Testis (tissue), 3 donors: ENCODE results near the gene ZSCAN5B. TPM values are rescaled to one million over a fixed set of nuclear protein-coding genes. Genes with fewer than 3 reads are reported as not detected.
"Not testable (repeated sequence)": the region's sequence is repeated elsewhere in the genome, so short reads cannot be mapped to it uniquely, and the experiment has no call there.

Experiments
- DNase-seq: peaks from one replicate; pipeline ENCODE4 v3.0.0-alpha.2; 2019
- H3K27ac ChIP-seq, 2 donors: fragments of 200-600 bp; sonication (generic); one replicate each; pipeline ENCODE4 v1.5.1; 2019
- H3K27me3 ChIP-seq: fragments of 200-600 bp; sonication (generic); one replicate; pipeline ENCODE4 v1.5.1; 2019
- H3K36me3 ChIP-seq: fragments of 200-600 bp; sonication (generic); one replicate; pipeline ENCODE4 v1.5.1; 2017; ENCODE audit warnings: low read depth; ENCODE audit errors: missing control alignments
- H3K4me1 ChIP-seq: fragments of 200-600 bp; sonication (generic); one replicate; pipeline ENCODE4 v1.5.1; 2019
- H3K4me3 ChIP-seq, 2 donors: fragments of 200-600 bp; sonication (generic); one replicate each; pipeline ENCODE4 v1.5.1; 2017 to 2019
- H3K9me3 ChIP-seq: fragments of 200-600 bp; sonication (generic); one replicate; pipeline ENCODE4 v1.5.1; 2017
- CTCF ChIP-seq, 3 experiments: fragments of 450-650 bp in 2 of 3; fragments of 200-600 bp in 1 of 3; sonication (generic) in 1 of 3; IDR thresholded peaks; one replicate each; pipeline ENCODE4 v1.5.1; 2016 to 2019; ENCODE audit warnings: antibody characterized with exemption in 3 of 3, mild to moderate bottlenecking in 2 of 3, moderate library complexity in 1 of 3
- POLR2A ChIP-seq: fragments of 450-650 bp; IDR thresholded peaks from one replicate; pipeline ENCODE4 v1.6.1; 2017; ENCODE audit warnings: antibody characterized with exemption, mild to moderate bottlenecking, moderate library complexity
- WGBS, 2 donors: methylation state at CpG; one replicate each; pipeline ENCODE4 v1.1.5; 2018; 5-methylcytosine and 5-hydroxymethylcytosine counted together
- intact Hi-C: fragments of 100-400 bp; cut with DNase I; formaldehyde crosslinking; loops from one replicate; pipeline ENCODE4 v1.15.1; 2023; ENCODE audit warnings: low total_unique reads
- polyA plus RNA-seq: library from polyadenylated mRNA; stranded (reverse); fragments of 350-450 nt; fragmentation: Illumina TruSeq; extraction: RNeasy Lipid Tissue Mini Kit (QIAGEN cat#74804); gene quantifications from one replicate; pipeline ENCODE4 v1.2.3, GENCODE V29; 2014; ENCODE audit warnings: low read depth, low replicate concordance; ENCODE audit not compliant: insufficient read depth
- total RNA-seq, 2 donors: library from RNA; depleted of rRNA; stranded (reverse); fragments of >200 nt; gene quantifications; one replicate each; pipeline ENCODE4 v1.2.3, GENCODE V29; 2016

ZSCAN5B gene
- total and polyA plus RNA-seq, 3 donors from 2014 or later, result 3.0 to 5.8 (median 4.0) TPM

GRCh38 chr19:56152644-56153043 is 44.9 kb downstream of the ZSCAN5B start:
- intact Hi-C loops, result no loop called here

GRCh38 chr19:56150358-56150757 is 47.2 kb downstream of the ZSCAN5B start:
- DNase-seq, result no peak
- Histone ChIP-seq H3K4me3 (no peak overlapping the region), H3K27ac (no peak overlapping the region), H3K27me3 (no peaks in the 10 kb centered on the region), H3K9me3 (no peaks in the 10 kb centered on the region), H3K36me3 (no peaks in the 10 kb centered on the region), H3K4me1 (peaks cover 27% of the 10 kb centered on the region)
- intact Hi-C loops, result no loop called here
- TF ChIP-seq POLR2A (no peak), CTCF (IDR thresholded peaks at IDR 0.05) (no peak)
- 82 to 84% methylated on average over 11 of the region's 11 CpGs for WGBS, 2 donors

More at GRCh38 chr19:56152644-56153043, 44.9 kb downstream of the ZSCAN5B start:
- TF ChIP-seq CTCF (IDR thresholded peaks at IDR 0.05), result no peak
- no peak for TF ChIP-seq POLR2A
- no peak for DNase-seq
- H3K4me3 ChIP-seq, result no peak overlapping the region
- H3K27ac ChIP-seq, result no peak overlapping the region
- H3K27me3 ChIP-seq, result no peaks in the 10 kb centered on the region
- H3K9me3 ChIP-seq, result no peaks in the 10 kb centered on the region
- H3K36me3 ChIP-seq, result no peaks in the 10 kb centered on the region
- peaks cover 12% of the 10 kb centered on the region for H3K4me1 ChIP-seq
- WGBS, 2 donors, result 78 to 91% methylated on average over 2 of the region's 2 CpGs

- no peaks in the 10 kb centered on the region for H3K9me3 ChIP-seq
- intact Hi-C loops, result no loop called here
- peaks cover 24% of the 10 kb centered on the region for H3K4me1 ChIP-seq
- H3K27ac ChIP-seq, result no peak overlapping the region
- H3K36me3 ChIP-seq, result no peaks in the 10 kb centered on the region
- TF ChIP-seq CTCF (IDR thresholded peaks at IDR 0.05) (no peak), POLR2A (no peak)
- H3K27me3 ChIP-seq, result no peaks in the 10 kb centered on the region
- 80 to 96% methylated on average over 5 of the region's 5 CpGs for WGBS, 2 donors
- no peak for DNase-seq
- H3K4me3 ChIP-seq, result no peak overlapping the region
Observed at GRCh38 chr19:56149656-56150038, 47.9 kb downstream of the ZSCAN5B start.

- H3K9me3 ChIP-seq, H3K27ac ChIP-seq, H3K4me3 ChIP-seq, intact Hi-C loops, DNase-seq, H3K36me3 ChIP-seq, H3K27me3 ChIP-seq: not testable (repeated sequence)
- WGBS, 2 donors, result 88 to 90% methylated on average over 12 of the region's 12 CpGs
- H3K4me1 ChIP-seq, result peaks cover 24% of the 10 kb centered on the region
Observed at GRCh38 chr19:56148955-56149655, 48.5 kb downstream of the ZSCAN5B start.

GRCh38 chr19:56148096-56148495 is 49.5 kb downstream of the ZSCAN5B start:
- no peak overlapping the region for H3K4me3 ChIP-seq

More at GRCh38 chr19:56148096-56148495, 49.5 kb downstream of the ZSCAN5B start:
- H3K4me1 ChIP-seq, result peaks cover 24% of the 10 kb centered on the region
- H3K36me3 ChIP-seq, result no peaks in the 10 kb centered on the region
- intact Hi-C loops, result no loop called here
- H3K27ac ChIP-seq, result no peak overlapping the region
- no peak for DNase-seq
- no peaks in the 10 kb centered on the region for H3K27me3 ChIP-seq
- WGBS, 2 donors, result 84 to 93% methylated on average over 9 to 15 of the region's 15 CpGs
- no peak for TF ChIP-seq POLR2A
- TF ChIP-seq CTCF (IDR thresholded peaks at IDR 0.05), result no peak
- H3K9me3 ChIP-seq, result no peaks in the 10 kb centered on the region
